Cardiac septum (tissue), 1 donor: ENCODE data around the gene CRYM. TPM values are rescaled to one million over a fixed set of nuclear protein-coding genes. Genes with fewer than 3 reads are reported as not detected.
A peak's percentile ranks its signal among the peaks of the same experiment; 100 is the strongest.
"Not testable (repeated sequence)": the region's sequence is repeated elsewhere in the genome, so short reads cannot be mapped to it uniquely, and the experiment has no call there.

Experiments
- DNase-seq: peaks from one replicate; pipeline ENCODE4 v3.0.0-alpha.2; 2020; ENCODE audit warnings: low spot score
- intact Hi-C: fragments of 100-400 bp; cut with DNase I; formaldehyde crosslinking; loops from one replicate; pipeline ENCODE4 v1.14.0; 2022
- total RNA-seq: library from RNA; stranded (reverse); fragmentation: NEBNext Ultra II Directional; extraction: Animal tissue kit (Norgen Biotek cat#: 25700); gene quantifications from one replicate; pipeline ENCODE4 v1.2.1, GENCODE V29; 2021
- donor health status: DM: no; HTN: no; CAD: no.

CRYM gene
- total RNA-seq, 1 donor from 2014 or later, result 105 TPM

DNA sequence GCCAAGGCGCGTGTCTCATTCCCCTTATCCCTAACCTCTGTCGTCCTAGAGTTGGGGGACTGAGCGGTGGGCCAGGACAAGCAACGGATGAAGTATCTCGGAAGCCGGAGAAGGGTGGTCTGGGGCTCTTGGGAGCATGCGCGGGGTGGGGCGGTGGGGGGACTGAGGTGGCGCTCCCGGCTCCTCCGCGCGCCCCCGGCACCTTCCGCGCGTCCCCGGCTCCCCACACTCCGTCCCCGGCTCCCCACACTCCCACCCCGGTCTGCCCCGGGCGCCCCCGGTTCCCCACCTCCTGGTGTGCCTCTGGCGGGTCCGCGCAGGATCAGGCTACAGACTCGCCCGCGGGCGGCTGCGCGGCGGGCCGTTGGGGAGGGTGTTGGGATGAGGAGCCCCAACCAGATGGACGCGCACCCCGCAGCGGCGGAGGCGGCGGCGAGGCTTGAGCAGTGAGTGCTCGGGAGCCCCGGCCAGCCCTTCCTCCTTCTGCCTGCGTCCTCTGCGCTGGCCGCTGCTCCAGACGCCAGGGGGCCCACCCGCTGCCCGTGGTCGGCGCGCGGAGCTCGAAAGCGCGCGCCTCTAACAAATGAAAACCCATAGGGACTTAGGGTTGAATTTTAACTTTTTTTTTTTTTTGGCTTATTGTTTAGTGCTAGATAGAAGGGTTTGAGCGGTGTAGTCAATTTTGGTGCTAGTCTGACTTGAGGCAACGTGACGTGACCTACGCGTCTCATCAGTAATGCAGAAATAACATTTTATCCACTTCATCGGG lies 5.6 kb upstream of the CRYM start:
- peak; percentile 85 for DNase-seq
- intact Hi-C loops, result loop anchor here (2.0 kb wide), 1 partner anchor 17 kb away; no protein-coding TSS in a partner anchor

DNA sequence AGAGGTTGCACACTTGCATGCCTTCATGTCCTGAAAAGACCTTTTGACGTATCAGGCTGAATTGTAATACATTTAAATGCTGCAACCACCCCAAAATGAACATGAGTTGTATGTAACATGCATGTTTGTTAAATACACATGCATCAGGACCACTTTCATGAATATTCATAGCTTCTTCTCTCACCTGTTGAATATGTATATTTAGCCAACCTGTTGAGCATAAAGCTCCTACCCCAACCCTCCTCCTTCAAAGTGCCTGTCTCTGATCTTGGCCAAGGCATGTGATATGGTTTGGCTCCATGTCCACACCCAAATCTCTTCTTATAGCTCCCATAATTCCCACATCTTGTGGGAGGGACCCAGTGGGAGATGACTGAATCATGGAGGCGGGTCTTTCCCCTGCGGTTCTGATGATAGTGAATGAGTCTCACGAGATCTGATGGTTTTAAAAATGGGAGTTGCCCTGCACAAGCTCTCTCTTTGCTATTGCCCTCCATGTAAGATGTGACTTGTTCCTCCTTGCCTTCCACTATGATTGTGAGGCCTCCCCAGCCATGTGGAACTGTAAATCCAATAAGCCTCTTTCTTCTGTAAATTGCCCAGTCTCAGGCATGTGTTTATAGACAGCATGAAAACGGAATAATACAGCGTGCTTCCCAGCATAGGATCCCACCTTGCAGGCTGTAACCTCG lies 3.8 kb upstream of the CRYM start:
- intact Hi-C loops, result no loop called here
- no peak for DNase-seq

DNA sequence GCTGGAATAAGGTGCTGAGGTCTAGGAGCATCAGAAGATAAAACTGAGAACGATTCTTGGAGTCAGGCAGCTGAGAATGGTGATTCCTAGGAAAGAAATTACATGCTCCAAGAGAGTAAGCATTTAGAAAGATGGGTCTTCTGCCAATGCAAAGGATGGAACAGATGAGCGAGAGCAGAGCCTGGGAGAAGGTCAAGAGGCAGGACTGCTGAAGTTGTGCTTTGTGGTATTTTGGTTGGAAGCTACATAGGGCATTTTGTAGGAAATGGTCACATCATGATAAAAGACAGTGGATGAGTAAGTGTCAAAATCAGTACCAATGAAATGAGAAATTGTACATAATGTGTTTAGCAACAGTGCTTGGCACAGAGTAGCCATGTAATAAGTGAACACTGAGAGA lies 1.4 kb upstream of the CRYM start:
- no peak for DNase-seq
- intact Hi-C loops, result loop anchor here (2.0 to 5.0 kb wide), 2 partner anchors 15 to 117 kb away; no protein-coding TSS in a partner anchor

DNA sequence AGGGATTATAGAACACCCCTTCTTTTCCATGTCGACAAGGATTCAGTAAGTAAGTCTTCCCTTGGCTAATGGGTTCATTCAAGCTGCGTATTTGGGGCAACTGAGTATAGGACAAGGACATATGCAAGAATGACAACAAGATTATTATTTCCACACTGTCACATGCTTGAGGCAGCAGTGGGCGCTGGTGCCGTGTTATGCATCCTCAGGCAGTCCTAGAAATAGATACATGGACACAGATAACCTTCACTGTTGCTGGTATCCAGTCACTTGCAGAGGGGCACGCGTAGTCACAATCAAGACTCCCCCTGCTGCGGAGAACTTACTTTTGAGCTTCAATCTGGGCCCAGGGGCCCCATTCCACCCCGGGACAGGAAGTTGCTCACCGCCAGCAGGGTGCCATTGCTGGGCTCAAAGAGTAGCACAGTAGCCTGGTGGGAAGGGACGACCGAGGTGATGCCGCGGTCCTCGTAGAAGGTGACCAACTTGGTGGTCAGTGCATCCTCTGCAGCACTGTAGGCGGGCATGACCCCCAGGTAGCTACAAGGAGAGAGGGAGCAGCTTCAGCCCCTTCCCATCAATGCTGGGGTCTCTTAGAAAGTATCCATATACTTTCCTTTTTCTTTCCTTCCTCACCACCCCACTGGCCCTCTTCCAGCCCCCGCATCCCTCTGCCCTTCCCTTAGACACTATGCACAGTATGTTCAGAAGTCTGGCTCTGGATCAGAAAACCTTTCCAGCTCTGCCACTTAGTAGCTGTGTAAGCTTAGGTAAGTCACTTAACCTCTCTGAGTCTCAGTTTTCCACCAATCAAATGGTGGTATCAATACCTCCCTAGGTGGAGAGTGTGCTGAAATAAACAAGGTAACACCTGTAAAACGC lies 804 bp downstream of the CRYM start:
- no peak for DNase-seq
- intact Hi-C loops, result loop anchor here (5.0 kb wide), 1 partner anchor 115 kb away; no protein-coding TSS in a partner anchor

DNA sequence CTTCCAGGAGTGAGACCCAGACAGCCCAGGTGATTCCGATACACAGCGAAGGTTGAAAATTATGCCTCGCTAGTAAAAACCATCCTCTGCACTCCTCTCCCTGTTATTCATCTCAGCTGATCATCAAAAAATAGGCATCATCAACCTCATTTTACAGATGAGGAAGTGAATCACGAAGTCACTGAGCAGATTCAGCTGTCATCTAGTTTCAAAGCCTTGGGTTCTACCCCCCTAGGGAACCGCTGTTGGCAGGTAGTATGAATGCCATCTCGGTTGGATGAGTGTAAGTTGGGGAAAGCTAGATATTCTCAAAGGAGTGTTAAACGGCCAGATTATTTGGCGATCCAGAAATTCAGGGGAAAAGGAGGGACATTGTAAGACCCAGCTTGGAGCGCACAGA lies 2.0 kb downstream of the CRYM start:
- DNase-seq, result no peak
- intact Hi-C loops, result loop anchor here (5.0 kb wide), 1 partner anchor 114 kb away; no protein-coding TSS in a partner anchor

DNA sequence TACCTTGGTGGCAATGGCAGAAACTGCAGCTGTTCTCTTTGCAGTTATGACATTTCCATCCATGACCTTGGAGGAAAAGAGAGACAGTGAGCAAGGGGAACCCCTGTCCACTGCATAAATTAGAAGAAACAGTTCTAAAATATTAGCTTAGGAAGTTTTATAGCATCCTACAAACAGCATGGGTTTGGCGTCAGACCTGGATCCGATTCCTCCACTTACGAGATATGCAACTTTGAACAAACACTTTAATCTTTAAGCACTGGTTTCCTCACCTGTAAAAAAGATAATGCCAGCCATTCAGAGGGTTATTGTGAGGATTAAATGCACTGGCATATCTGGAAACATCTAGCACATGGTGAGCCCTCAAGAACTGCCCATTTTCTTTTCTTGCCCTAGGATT lies 2.6 kb downstream of the CRYM start:
- intact Hi-C loops, result loop anchor here (5.0 kb wide), 1 partner anchor 113 kb away; no protein-coding TSS in a partner anchor
- DNase-seq, result no peak

DNA sequence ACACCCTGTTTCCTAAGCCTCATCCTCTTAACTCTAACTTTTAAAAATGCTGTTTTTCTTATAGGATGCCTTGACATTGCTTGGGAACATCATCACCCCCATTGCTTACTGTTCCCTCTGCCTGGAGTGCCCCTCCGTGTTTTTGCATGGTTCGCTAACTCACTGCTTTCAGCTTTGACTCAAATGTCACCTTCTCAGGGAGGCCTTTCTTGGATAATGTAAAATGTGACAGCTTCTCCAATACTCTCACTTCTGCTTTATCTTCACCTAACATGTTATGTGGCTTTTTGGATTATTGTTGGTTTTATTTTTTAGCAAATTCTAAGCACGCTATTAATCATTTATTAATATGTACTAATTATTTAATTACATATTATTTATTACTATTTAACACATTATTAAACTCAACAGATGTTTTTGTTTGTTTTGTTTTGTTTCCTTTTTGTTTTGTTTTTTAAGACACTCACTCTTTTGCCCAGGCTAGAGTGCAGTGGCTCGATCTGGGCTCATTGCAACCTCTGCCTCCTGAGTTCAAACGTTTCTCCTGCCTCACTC lies 3.8 kb downstream of the CRYM start:
- intact Hi-C loops, result no loop called here
- no peak for DNase-seq

DNA sequence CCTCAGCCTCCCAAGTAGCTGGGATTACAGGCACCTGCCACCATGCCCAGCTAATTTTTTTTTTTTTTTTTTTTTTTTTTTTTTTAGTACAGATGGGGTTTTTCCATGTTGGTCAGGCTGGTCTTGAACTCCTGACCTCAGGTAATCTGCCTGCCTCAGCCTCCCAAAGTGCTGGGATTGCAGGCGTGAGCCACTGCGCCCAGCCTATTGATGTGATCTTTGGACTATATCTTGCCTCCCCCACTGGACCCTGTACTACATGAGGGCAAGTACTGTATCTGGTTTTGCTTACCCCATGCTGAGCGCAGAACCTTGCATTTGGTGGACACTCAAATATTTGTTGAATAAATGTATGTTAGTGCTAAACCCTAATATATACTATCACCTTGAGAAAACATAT lies 5.3 kb downstream of the CRYM start:
- intact Hi-C loops, DNase-seq: not testable (repeated sequence)

DNA sequence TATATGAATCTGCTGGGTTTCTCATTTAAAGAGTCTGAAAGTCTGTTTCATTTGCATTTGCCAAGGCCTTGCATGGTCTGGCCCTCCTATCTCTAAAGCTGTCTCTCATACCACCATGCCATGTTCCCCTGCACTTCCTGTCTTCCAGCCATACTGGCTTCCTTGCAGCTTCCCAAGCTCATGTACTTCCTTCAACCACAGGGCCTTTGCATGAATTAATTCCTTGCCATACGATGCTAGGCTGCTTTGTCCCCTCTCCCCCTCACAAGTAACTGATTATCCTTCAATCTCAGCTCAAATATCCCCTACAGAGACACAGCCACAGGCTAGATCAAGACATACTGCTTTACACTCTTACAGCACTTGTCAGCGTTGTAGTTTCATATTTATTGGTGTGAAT lies 5.8 kb downstream of the CRYM start:
- intact Hi-C loops, result no loop called here
- no peak for DNase-seq

DNA sequence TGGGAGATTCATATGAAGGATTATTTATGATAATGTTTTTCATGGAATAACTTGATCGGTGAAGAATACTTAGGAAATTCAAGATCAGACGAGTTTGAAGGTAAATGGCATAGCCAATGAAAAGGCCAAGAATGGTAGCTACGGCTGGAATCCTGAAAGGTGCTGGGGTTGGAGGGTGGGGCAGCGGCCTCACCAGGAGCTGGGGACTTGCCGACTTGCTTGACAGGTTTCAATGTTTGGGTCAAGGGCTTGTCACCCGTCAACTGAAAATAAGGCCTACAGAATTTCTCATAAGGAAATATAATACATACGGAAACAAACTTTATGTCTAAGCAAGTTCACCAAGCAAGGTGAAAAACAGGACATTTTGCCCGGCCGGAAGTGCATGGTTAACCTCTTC lies 9.9 kb downstream of the CRYM start:
- intact Hi-C loops, result no loop called here
- DNase-seq, result no peak

DNA sequence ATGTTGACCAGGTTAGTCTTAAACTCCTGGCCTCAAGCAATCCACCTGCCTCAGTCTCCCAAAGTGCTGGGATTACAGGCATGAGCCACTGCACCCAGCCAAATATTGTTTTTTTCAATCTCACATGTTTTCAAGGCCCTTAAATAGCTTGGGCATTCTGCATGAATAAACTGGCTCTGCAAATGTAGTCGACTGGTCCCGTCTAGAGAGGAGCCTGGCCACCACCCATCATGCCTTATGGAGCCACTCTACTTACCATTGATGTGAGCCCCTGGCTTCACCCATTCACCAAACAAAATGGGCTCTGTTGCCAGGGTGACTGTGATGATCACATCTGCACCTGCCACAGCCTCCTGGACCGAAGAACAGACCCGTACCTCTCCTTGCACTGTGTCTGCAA lies 10.8 kb downstream of the CRYM start:
- no peak for DNase-seq

DNA sequence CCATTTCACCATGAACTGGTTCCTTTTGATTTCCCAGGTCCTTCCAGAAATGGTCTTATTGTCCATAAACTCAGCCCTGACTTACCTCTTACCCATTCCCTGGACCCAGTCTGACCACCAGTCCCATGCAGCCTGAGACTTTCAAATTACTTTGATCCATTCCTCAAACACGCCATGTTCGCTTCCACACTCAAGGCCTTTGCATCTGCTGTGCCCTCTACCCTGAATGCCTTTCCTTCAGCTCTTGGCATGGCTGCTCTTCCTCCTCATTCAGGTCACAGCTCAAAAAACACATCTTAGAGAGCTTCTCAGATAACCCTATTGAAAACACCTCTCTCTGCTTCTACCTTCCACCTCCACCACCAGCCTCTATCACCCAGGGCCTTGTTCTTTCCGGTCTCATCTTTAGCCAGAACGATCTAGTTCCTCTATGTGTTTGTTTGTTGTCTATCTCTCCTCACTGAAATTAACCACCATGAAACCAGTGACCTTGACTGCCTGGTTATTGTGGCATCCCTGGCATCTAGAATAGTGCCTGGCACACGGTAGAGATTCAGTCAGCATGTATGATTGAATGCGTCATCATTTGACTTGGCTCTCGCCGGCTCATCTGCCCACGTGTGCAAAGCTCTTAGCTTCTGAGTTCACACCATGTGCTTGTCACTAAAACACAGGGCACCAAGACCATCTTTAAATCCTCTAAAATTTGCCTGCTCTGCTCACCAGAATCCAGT lies 12.8 kb downstream of the CRYM start:
- peak; percentile 82 for DNase-seq
- intact Hi-C loops, result loop anchor here (2.0 kb wide), 1 partner anchor 14 kb away; the partner anchor contains the start of gene CRYM

More for the DNA sequence above, 10.8 kb downstream of the CRYM start:
- intact Hi-C loops, result no loop called here

DNA sequence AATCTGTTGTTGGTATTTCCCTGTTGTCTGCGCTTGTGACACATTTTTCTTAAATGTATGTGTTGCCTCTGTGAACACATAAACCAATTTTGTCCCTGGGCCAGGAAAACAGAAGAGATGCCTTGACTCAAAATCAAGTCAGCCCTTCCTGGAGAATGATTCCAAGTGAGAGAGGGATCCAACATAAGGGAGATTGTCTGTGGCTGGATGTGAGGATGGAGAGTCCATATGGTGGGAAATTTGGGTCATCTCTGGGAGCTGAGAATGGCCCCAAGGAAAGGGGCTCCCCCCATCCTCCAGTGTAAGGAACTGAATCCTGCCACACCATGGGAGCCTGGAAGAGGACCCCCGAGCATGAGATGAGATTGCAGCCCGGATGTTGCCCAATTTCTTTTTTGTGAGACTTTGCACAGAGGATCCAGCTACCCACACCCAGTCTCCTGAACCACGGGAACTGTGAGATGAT lies 13.5 kb downstream of the CRYM start:
- no peak for DNase-seq
- intact Hi-C loops, result loop anchor here (2.0 kb wide), 1 partner anchor 14 kb away; the partner anchor contains the start of gene CRYM

DNA sequence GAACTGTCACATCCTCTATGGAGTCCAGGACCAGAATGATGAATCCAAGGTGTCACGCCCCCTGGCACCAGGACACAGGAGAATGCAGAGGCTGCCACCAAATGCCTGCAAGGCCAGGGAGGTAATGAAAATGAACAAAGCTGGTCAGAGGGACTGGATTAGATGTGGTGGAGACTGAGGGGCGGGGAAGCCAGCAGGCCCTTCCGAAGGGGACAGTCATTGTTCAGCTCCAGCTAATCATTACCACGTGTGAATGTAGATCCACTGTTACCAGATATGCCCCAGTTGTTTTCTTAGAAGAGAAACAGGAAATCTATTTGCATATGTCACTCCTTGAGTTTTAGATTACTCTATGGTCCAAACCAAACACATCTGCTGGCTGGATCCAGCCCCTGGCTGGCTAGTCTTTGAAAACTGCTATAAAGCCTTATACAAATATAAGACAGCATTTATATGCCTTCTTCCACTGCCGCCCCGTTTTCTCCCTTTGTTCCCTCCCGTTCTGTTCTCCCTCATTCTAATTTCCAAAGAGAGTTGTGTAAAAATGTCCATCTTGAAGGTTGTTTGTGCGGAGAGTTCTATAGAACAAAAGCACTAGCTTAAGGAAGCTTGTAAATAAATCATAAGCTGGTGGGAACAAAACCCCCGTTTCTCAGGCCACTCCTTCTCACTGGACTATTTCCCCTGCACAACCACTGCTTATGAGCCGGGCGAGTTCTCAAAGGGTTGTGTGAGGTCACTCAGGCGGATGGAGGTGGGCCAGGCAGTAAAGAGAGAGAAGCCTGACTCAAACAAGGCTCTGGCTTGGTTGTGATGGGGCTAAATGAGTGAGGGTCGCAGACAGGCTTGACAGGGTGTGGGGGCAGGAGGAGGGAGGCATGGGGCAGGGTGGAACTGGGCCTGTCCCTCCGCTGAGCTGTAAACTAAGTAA lies 14.2 kb downstream of the CRYM start:
- no peak for DNase-seq
- intact Hi-C loops, result loop anchor here (2.0 kb wide), 1 partner anchor 15 kb away; the partner anchor contains the start of gene CRYM

DNA sequence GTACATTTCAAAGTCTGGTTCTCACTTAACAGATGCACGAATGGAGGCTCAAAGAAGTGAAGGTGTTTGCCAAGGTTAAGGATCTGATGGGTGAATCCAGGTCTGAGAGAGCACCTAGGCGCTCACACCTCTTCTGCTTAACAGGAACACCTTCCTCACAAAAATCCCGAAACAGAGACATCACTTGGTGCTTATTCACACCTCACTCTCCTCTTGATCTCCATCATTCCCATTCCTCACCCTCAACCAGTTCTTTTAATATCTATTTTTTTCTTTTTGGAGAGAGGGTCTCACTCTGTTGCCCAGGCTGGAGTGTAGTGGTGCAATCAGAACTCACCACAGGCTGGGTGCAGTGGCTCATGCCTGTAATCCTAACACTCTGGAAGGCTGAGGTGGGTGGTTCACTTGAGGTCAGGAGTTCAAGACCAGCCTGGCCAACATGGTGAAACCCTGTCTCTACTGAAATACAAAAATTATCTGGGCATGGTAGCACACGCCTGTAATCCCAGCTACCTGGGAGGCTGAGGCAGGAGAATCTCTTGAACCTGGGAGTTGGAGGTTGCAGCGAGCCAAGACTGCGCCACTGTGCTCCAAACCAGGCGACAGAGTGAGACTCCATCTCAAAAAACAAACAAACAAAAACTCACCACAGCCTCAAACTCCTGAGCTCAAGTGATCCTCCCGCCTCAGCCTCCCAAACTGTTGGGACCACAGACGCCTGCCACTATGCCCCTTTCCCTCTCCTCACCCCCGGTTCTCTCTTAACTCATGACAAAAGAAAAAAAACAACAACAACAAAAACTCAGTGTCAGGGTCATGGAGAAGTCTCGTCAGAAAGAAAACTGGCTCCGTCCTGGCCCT lies 15.1 kb downstream of the CRYM start:
- DNase-seq, result no peak
- intact Hi-C loops, result no loop called here

DNA sequence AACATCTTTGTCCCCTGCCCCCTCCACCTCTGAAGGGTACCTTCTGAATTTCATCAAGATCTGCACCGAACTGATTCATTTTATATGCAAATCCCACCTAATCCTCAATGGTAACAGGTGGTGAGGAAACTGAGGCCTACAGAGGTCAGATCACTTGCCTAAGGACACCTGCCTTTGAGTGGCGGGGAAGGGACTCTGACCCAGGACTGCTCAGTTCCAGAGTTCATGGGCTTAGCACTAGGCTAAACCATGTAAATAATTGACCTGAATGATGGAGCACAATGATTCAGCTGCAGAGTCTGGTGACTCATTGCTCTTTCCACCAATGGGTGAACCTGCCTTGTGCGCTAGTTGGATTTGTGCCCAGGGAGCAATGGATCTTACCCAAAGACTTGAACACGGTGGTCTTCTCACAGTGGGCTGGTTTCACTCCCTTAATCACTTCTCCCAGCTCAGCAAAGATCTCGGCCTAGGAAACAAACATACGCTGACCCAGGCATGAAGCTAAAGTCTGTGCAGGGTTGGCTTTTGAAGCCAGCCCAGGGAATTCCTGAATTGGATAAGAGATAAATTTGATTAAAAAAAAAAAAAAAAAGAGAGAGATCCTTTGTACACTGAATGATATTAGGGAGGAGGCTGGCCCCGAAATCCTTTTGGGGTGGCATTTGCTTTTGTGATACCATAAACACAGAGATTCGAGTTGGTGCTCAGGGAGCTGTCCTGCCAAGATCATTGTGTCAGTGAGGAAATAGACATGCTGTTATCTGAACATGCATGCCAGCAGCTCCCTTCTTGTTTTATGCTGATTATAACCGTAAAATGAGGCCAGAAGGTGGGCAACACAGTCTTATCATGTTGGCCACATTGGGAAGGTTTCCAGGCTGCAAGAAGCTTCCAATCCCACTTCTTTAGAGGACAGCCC lies 17.0 kb downstream of the CRYM start:
- intact Hi-C loops, result no loop called here
- no peak for DNase-seq
